ENCODE results near the gene LRRC37A3.
A peak's percentile ranks its signal among the peaks of the same experiment; 100 is the strongest.
"Not testable (repeated sequence)": the region's sequence is repeated elsewhere in the genome, so short reads cannot be mapped to it uniquely, and the experiment has no call there.

Gene LRRC37A3

DNA sequence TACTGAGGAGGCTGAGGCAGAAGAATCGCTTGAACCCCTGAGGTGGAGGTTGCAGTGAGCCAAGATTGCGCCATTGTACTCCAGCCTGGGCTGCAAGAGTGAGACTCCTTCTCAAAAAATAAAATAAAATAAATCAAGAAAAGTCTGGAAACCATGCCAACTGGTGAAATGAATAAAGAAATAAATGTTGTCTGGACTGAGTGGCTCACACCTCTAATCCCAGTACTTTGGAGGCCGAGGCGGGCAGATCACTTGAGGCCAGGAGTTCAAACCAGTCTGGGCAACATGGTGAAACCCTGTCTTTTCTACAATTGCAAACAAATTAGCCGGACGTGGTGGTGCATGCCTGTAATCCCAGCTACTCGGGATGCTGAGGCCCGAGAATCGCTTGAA, 744 bp upstream of the LRRC37A3 start:
- DNase-seq (ENCODE audit: insufficient read length) (no peak), FAIRE-seq (no peak)

DNA sequence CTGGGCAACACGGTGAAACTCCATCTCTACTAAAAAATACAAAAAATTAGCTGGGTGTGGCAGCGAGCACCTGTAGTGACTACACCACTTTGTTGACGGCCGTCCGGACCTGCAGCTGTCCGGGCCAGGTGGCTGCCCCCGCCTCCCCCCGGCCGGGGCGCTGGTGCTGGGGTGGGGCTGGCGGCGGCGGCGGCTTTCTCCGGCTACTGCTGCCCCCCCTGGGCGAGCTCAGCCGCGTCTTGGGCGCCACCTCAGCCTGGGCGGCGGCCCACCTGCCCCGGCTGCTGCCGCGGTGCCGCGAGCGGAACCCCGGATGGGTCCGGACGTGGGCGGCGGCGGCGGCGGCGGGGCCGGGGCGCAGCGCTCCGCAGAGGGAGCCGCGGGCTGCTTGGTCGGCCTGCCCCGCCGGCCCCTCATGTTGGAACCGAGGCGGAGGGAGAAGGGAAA, 413 bp downstream of the LRRC37A3 start:
- not testable (repeated sequence) for FAIRE-seq; DNase-seq (ENCODE audit: insufficient read length)

More for the DNA sequence above, 744 bp upstream of the LRRC37A3 start:
- no peak for TF ChIP-seq TAF1 (IDR thresholded peaks at IDR 0.05; ENCODE audit: borderline replicate concordance, low read depth, low read length)
- no peak for TF ChIP-seq POLR2AphosphoS5 (IDR thresholded peaks at IDR 0.05; ENCODE audit: low read depth, low read length)
- no peak for TF ChIP-seq POLR2A (IDR thresholded peaks at IDR 0.05; ENCODE audit: low read depth, low read length)

DNA sequence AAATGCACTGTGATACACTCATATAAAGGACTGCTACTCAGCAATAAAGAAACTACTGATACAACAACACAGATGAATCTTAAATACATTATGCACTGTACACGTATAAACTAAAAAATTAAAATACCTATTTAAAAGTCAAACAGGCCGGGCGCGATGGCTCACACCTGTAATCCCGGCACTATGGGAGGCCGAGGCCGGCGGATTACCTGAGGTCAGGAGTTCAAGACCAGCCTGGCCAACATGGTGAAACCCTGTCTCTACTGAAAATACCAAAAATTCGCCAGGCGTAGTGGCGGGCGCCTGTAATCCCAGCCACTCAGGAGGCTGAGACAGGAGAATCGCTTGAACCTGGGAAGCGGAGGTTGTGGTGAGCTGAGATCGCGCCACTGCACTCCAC, 1.7 kb downstream of the LRRC37A3 start:
- not testable (repeated sequence) for DNase-seq (ENCODE audit: insufficient read length); FAIRE-seq

DNA sequence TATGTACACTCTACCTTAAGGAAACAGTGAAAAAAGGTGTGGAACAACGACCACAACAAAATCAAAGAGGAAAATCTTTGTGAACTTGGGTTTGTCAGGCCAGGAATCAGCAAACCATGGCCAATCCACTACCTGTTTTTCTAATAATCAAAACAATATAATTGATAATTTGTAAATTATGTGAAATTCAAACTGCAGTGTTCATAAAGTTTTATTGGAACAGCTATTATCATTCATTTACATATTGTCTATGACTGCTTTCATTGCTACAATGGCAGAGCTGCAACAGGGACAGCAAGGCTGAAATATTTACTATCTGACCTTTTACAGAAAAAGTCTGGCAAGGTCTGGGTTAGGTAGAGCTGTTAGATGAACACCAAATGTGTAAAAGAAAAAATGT, 4.0 kb downstream of the LRRC37A3 start:
- not testable (repeated sequence) for FAIRE-seq; DNase-seq (ENCODE audit: insufficient read length)

DNA sequence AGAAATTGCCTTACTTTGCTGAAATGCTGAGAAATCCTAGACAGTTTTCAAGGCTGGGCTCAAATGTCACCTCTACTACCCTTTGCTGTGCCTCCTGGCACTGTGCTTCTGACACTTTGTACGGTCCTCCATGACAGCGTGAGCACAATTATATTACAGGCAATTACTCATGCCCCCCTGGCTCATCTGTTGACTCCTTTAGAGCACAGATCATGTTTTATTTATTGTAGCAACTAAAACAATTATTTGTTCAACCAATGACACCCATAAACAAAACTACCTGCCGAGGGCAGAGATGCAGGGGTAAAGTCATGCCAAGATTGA, 9.1 kb downstream of the LRRC37A3 start:
- not testable (repeated sequence) for FAIRE-seq

DNA sequence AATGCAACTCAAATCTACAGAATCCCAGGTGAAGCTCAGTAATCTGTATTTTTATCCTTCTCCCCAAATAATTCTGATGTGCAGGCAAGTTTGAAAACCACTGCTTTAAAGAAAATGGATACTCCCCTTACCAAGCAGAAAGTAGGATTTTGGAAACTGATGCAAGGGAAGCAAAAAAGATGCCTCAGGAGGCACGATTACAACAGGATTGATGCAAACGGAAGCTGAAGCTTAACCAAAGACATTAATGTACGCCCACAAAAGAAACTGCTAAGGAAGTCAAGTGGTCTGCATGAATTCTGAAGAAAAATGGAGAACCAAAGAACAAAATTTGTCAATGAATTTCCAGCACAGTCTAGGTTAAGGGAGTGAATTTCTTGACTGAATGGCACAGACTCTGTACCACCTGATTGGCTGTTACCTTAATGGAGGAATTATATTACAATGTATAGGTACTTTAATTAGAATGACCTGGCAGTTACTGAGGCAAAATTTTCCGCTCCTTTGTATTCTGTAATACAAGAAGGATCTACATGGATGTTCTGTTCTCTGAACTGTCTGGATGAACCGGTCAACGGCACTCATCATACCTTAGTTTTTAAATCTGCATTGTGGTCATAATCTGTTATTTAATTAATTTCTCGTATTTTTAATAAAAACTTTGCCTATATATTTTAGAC, 9.6 kb downstream of the LRRC37A3 start:
- FAIRE-seq; DNase-seq (ENCODE audit: insufficient read length): not testable (repeated sequence)

More for the DNA sequence above, 9.1 kb downstream of the LRRC37A3 start:
- DNase-seq (ENCODE audit: insufficient read length), result not testable (repeated sequence)

DNA sequence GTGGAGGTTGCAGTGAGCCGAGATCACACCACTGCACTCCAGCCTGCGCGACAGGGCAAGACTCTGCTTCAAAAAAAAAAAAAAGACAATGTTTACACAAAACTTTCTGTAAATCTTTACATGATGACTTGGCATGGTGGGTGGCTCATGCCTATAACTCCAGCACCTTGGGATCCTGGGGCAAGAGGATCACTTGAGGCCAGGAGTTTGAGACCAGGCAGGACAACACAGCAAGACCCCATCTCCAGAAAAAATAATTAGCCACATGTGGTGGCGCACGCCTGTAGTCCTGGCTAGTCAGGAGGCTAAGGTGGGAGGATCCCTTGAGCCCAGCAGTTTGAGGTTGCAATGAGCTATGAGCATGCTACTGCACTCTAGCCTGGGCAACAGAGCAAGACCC, 15.2 kb downstream of the LRRC37A3 start:
- DNase-seq (ENCODE audit: insufficient read length); FAIRE-seq: not testable (repeated sequence)

DNA sequence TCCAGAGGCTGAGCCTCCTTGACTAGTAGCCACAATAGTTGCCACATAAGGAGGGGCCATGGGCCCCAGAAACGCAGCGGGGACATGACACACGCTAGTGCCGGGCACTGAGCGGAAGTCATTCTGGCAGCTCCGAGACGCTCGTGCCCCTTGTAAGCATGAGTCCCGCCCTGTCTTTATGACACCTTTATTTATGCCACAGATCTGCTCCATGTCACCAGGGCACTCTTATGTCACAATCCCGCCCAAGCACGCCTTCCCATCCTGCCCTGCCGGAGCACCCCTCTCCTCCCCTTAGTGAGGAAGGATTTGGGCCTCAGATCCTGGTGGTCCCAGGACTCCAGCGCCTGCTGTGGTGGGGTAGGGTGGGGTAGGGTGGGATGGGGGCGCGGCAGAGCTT, 22.1 kb downstream of the LRRC37A3 start:
- DNase-seq (ENCODE audit: insufficient read length); FAIRE-seq: not testable (repeated sequence)

DNA sequence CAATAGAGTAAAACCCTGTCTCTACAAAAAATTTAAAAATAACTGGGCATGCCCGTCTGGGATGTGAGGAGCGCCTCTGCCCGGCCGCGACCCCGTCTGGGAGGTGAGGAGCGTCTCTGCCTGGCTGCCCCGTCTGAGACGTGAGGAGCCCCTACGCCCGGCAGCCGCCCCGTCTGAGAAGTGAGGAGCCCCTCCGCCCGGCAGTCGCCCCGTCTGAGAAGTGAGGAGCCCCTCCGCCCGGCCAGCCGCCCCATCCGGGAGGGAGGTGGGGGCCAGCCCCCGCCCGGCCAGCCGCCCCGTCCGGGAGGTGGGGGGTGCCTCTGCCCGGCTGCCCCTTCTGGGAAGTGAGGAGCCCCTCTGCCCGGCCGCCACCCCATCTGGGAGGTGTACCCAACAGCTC, 45.1 kb downstream of the LRRC37A3 start:
- FAIRE-seq; DNase-seq (ENCODE audit: insufficient read length): not testable (repeated sequence)

DNA sequence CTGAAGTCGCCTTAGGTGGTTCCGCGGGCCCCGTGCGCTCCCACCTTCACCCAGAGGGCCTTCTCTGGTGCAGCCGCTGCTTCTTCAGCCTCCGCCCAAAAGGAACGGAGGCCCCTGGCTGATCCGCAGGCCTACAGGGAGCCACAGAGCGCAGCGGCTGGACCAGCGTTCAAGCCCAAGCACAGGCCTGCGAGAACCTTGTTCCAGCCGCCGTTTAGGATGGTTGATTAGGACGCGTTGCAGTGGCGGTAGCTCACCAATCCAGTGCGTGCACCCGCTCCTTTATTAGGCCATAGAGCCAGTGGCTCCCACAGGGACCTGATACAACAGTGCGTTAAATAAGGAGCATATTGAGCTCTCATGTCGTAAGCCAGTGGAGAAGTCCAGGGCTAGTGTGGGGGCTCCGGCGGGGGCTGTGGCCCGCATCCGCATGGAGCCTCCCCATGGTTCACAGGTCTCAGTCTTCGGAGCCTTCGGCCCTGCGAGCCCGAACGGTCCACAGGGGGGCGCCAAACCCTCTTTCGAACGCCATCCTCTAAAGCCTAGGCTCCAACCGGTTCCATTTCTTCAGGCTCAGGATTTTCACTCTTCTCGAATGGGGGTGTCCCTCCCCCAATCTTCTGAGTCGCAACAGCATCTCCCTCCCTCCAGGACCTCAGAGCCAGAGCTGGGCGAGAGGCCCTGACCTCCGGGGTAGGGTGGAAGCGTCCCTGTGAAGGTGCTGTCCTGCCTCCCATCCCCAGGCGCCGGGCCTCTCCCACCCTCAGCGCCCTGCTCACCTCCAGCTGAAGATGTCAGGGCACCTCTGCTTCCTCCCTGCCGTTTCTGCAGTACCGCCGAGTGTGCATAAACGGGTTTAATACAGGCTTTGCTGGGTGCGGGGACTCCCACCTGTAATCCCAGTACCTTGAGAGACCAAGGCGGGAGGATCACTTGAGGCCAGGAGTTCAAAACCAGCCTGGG, 71.5 kb downstream of the LRRC37A3 start:
- not testable (repeated sequence) for FAIRE-seq
- DNase-seq (ENCODE audit: insufficient read length), result peak; percentile 33

DNA sequence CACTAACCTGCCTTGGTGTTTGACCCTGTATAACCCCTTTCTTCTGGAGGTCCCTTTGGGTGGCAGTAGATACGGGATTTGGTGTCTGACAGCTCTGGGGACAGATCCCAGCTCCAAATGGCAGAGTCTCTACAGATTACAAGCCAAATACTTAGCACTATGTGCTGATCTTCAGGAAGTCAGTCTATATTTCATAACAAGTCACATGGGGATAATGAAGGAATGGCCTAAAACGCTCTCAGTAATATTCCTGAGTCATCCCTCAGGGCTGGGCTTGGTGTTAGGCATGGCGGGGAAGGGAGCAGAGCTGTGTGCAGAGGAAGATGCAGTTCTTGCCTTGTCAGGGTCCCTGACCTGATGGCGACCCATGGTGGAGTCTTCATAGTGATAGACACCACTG, 72.4 kb downstream of the LRRC37A3 start:
- not testable (repeated sequence) for FAIRE-seq; DNase-seq (ENCODE audit: insufficient read length)

DNA sequence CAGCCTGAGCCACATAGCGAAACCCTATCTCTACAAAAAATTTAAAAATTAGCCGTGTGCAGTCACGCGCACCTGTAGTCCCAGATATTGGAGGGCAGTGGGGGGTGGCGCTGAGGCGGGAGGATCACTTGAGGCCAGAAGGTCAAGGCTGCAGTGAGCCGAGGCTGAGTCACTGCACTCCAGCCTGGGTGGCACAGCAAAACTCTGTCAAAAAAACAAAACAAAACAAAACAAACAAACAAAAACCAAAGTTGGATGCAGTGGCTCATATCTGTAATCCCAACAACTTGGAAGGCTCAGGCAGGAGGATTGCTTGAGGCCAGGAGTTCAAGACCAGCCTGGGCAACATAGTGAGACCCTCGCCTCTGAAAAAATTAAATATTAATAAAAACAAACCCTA, 75.4 kb downstream of the LRRC37A3 start:
- not testable (repeated sequence) for DNase-seq (ENCODE audit: insufficient read length); FAIRE-seq

DNA sequence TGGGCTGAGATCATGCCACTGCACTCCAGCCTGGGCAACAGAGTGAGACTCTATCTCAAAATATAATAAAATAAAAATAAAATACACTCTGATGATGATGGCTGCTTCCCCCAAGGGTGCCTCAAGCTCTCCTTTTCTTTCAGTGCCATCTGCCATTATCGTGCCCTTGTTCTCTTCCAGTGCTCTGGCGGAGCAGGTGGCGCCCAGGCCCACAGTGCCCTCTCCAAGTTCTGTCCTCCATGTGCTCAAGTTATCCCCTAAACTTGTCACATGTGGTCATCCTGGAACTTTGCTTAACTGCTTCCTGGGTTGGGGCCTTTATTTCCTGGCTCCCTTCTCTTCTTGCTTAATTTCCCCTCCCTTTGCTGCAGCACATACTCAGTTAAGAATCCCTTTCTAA, 76.4 kb downstream of the LRRC37A3 start:
- not testable (repeated sequence) for DNase-seq (ENCODE audit: insufficient read length); FAIRE-seq

DNA sequence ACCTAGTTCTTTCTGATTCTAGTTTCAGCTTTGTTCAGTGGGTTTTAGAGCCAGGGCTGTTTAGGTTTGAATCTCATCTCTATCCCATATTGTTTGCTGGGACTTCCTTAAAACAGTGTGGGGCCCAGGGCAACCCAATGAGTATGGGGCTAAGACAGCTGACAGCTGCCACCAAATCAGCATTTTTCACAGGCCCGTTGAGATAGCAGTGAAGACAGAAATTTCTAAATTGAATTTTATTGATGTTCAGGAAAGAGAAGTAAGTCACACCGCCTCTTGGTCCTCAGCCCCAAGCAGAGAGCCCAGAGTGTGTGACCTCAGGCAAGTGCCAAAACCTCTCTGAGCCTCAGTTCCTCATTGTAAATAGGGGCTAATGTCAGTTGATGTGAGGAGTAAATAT, 78.3 kb downstream of the LRRC37A3 start:
- FAIRE-seq; DNase-seq (ENCODE audit: insufficient read length): not testable (repeated sequence)

DNA sequence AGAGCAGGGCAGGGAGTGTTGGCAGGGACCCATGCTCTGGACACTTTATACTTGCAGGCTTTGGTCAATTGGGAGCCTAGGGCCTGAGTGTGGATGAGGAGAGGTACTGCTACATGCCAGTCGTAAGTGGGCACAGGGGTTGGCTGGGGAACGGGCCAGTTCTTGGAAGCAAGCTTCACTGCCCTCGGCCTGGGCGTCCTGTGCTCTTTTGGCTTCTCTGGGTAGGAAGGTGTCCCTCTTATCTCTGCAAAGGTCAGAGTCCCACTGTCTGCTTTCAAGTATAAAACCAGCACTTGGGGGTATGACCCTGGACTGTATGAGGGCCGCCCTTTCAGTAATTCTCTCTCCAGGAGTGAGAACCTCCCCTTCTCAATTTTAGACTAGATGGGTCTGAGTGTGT, 80.8 kb downstream of the LRRC37A3 start:
- DNase-seq (ENCODE audit: insufficient read length); FAIRE-seq: not testable (repeated sequence)

All from GM12892 (cell line).